HEK293 (cell line): ENCODE results near the gene FAM9A.

Experiments used
- CTCF ChIA-PET: fragments of 350-600 bp; formaldehyde crosslinking; extraction: SDS; loops from one replicate; lab custom pipeline; 2021; ENCODE audit warnings: antibody characterized with exemption; lab: Yijun Ruan, JAX
- POLR2A ChIA-PET: fragments of 300-600 bp; formaldehyde crosslinking; extraction: SDS; loops from one replicate; lab custom pipeline; 2020; ENCODE audit warnings: antibody characterized with exemption, inconsistent platforms; lab: Yijun Ruan, JAX
- H3K27ac ChIP-seq: fragments of 200-500 bp; sonication (Bioruptor generic); 2 replicates; pipeline ENCODE4 v1.5.1; 2014; ENCODE audit warnings: low read depth, low read length, control low read depth, inconsistent platforms; ENCODE audit errors: extremely low read depth
- H3K36me3 ChIP-seq, 2 experiments: fragments of 200-500 bp in 1 of 2; sonication (Bioruptor generic) in 1 of 2; 1 replicate in 1 of 2; 2 replicates in 1 of 2; pipeline ENCODE4 v1.5.1; 2014 to 2017; ENCODE audit warnings: inconsistent platforms in 2 of 2, low read length in 2 of 2; ENCODE audit not compliant: control insufficient read depth in 2 of 2, insufficient read depth in 1 of 2
- H3K4me1 ChIP-seq: fragments of 200-500 bp; sonication (Bioruptor generic); 2 replicates; pipeline ENCODE4 v1.5.1; 2014; ENCODE audit warnings: mild to moderate bottlenecking, low read length, inconsistent platforms; ENCODE audit not compliant: control insufficient read depth, insufficient read depth
- H3K4me3 ChIP-seq: 2 replicates; pipeline ENCODE4 v1.5.1; 2011; ENCODE audit warnings: low read depth, mild to moderate bottlenecking, control low read depth, low read length, moderate library complexity
- H3K9me3 ChIP-seq: fragments of 200-500 bp; sonication (Bioruptor generic); 2 replicates; pipeline ENCODE4 v1.5.1; 2014; ENCODE audit warnings: low read depth, low read length, inconsistent platforms; ENCODE audit not compliant: control insufficient read depth, insufficient read depth
- FEZF1 ChIP-seq: fragments of 450-650 bp; formaldehyde crosslinking; IDR thresholded peaks from 2 replicates; pipeline ENCODE4 v1.5.1; 2016; ENCODE audit warnings: missing biosample characterization, missing genetic modification characterization
- KLF1 ChIP-seq: fragments of 450-650 bp; formaldehyde crosslinking; IDR thresholded peaks from 2 replicates; pipeline ENCODE4 v1.5.1; 2016; ENCODE audit warnings: missing biosample characterization, missing genetic modification characterization
- MZF1 ChIP-seq: fragments of 450-650 bp; formaldehyde crosslinking; IDR thresholded peaks from 2 replicates; pipeline ENCODE4 v1.5.1; 2017; ENCODE audit warnings: missing biosample characterization, missing genetic modification characterization, borderline replicate concordance
- PRDM1 ChIP-seq: fragments of 450-650 bp; formaldehyde crosslinking; IDR thresholded peaks from 2 replicates; pipeline ENCODE4; 2016; ENCODE audit warnings: missing biosample characterization, missing genetic modification characterization
- RBAK ChIP-seq: fragments of 450-650 bp; formaldehyde crosslinking; IDR thresholded peaks from 2 replicates; pipeline ENCODE4 v1.5.1; 2016; ENCODE audit warnings: missing biosample characterization, missing genetic modification characterization
- SP7 ChIP-seq: fragments of 450-650 bp; formaldehyde crosslinking; IDR thresholded peaks from 2 replicates; pipeline ENCODE4 v1.5.1; 2016; ENCODE audit warnings: missing biosample characterization, missing genetic modification characterization
- ZBTB7A ChIP-seq: fragments of 450-650 bp; formaldehyde crosslinking; IDR thresholded peaks from 2 replicates; pipeline ENCODE4 v1.5.1; 2016; ENCODE audit warnings: low read depth, missing biosample characterization, missing genetic modification characterization
- ZFP3 ChIP-seq: fragments of 450-650 bp; formaldehyde crosslinking; IDR thresholded peaks from 2 replicates; pipeline ENCODE4 v1.5.1; 2016; ENCODE audit warnings: low read depth, missing biosample characterization, missing genetic modification characterization
- ZNF146 ChIP-seq: fragments of 450-650 bp; formaldehyde crosslinking; IDR thresholded peaks from 2 replicates; pipeline ENCODE4 v1.5.1; 2016; ENCODE audit warnings: missing biosample characterization, missing genetic modification characterization
- ZNF423 ChIP-seq: fragments of 450-650 bp; formaldehyde crosslinking; IDR thresholded peaks from 2 replicates; pipeline ENCODE4 v1.5.1; 2016; ENCODE audit warnings: missing biosample characterization, missing genetic modification characterization
- ZNF48 ChIP-seq: fragments of 450-650 bp; formaldehyde crosslinking; IDR thresholded peaks from 2 replicates; pipeline ENCODE4 v1.5.1; 2016; ENCODE audit warnings: missing biosample characterization, missing genetic modification characterization
- ZNF510 ChIP-seq: fragments of 450-650 bp; formaldehyde crosslinking; IDR thresholded peaks from 2 replicates; pipeline ENCODE4 v1.5.1; 2018; ENCODE audit warnings: mild to moderate bottlenecking, missing genetic modification characterization, missing biosample characterization; ENCODE audit not compliant: insufficient replicate concordance
- ZNF521 ChIP-seq: fragments of 450-650 bp; formaldehyde crosslinking; IDR thresholded peaks from 2 replicates; pipeline ENCODE4 v1.5.1; 2017; ENCODE audit warnings: missing biosample characterization, mild to moderate bottlenecking, missing genetic modification characterization
- ZNF544 ChIP-seq: fragments of 450-650 bp; formaldehyde crosslinking; IDR thresholded peaks from 2 replicates; pipeline ENCODE4 v1.5.0; 2017; ENCODE audit warnings: missing biosample characterization, missing genetic modification characterization
- ZNF596 ChIP-seq: fragments of 450-650 bp; IDR thresholded peaks from 2 replicates; pipeline ENCODE4 v1.5.0; 2018; ENCODE audit warnings: missing biosample characterization, mild to moderate bottlenecking, missing genetic modification characterization, moderate library complexity
- ZNF624 ChIP-seq: fragments of 450-650 bp; formaldehyde crosslinking; IDR thresholded peaks from 2 replicates; pipeline ENCODE4 v1.5.1; 2017; ENCODE audit warnings: missing biosample characterization, missing genetic modification characterization
- ZNF658 ChIP-seq: fragments of 450-650 bp; formaldehyde crosslinking; IDR thresholded peaks from 2 replicates; pipeline ENCODE4; 2016; ENCODE audit warnings: missing biosample characterization, missing genetic modification characterization
- ZNF660 ChIP-seq: fragments of 450-650 bp; IDR thresholded peaks from 2 replicates; pipeline ENCODE4 v1.5.1; 2018; ENCODE audit warnings: missing biosample characterization, mild to moderate bottlenecking, missing genetic modification characterization
- ZNF776 ChIP-seq: fragments of 450-650 bp; formaldehyde crosslinking; IDR thresholded peaks from 2 replicates; pipeline ENCODE4 v1.5.0; 2017; ENCODE audit warnings: missing biosample characterization, missing genetic modification characterization, borderline replicate concordance
- ZNF777 ChIP-seq: fragments of 450-650 bp; formaldehyde crosslinking; IDR thresholded peaks from 2 replicates; pipeline ENCODE4 v1.5.1; 2017; ENCODE audit warnings: missing biosample characterization, missing genetic modification characterization, borderline replicate concordance
- TF ChIP-seq, protein P1 (sequence below): fragments of 450-650 bp; formaldehyde crosslinking; IDR thresholded peaks from 2 replicates; pipeline ENCODE4 v1.5.1; 2016; ENCODE audit warnings: missing biosample characterization, missing genetic modification characterization
- TF ChIP-seq, protein P2 (sequence below): fragments of 450-650 bp; formaldehyde crosslinking; IDR thresholded peaks from 2 replicates; pipeline ENCODE4 v1.5.1; 2016; ENCODE audit warnings: missing biosample characterization, missing genetic modification characterization

The FAM9A gene

DNA sequence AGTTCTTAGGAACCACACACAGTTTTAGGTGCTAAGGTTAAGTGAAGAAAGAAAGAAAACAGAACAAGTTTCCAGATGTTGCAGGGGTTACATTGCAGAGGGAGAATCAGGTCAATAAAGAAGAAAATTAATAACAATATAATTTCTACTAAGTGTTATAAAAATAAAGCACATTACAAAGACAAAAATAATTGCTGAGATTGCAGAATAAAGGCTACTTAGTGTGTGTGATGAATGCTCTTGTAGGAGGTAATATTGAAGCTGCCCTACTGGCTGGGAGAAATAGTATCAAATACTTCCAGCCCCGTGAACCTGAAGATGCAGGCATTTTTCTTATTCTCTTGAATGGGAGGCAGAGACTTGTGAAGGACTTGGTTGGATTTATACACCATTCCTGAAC lies 33.2 kb upstream of the FAM9A start:
- CTCF ChIA-PET = interaction anchor here (0.6 to 0.7 kb wide), 2 partner anchors 95 to 502 kb away, joined by 3 read pairs; no protein-coding TSS in a partner anchor
- H3K4me3 ChIP-seq = no peak overlapping the region
- TF ChIP-seq ZNF48 (tag by site-specific recombination) (no peak), ZNF660 (tag by site-specific recombination) (no peak), RBAK (tag by site-specific recombination) (no peak), ZBTB7A (tag by site-specific recombination) (no peak), ZNF777 (no peak), ZNF544 (no peak), ZNF521 (tag by site-specific recombination) (no peak), ZNF146 (no peak), PRDM1 (tag by site-specific recombination) (no peak), MZF1 (no peak), KLF1 (tag by site-specific recombination) (no peak), ZNF624 (tag by site-specific recombination) (no peak), ZNF658 (tag by site-specific recombination) (no peak), SP7 (tag by site-specific recombination) (no peak), ZNF776 (tag by site-specific recombination) (no peak)
- TF ChIP-seq, protein P1, sequence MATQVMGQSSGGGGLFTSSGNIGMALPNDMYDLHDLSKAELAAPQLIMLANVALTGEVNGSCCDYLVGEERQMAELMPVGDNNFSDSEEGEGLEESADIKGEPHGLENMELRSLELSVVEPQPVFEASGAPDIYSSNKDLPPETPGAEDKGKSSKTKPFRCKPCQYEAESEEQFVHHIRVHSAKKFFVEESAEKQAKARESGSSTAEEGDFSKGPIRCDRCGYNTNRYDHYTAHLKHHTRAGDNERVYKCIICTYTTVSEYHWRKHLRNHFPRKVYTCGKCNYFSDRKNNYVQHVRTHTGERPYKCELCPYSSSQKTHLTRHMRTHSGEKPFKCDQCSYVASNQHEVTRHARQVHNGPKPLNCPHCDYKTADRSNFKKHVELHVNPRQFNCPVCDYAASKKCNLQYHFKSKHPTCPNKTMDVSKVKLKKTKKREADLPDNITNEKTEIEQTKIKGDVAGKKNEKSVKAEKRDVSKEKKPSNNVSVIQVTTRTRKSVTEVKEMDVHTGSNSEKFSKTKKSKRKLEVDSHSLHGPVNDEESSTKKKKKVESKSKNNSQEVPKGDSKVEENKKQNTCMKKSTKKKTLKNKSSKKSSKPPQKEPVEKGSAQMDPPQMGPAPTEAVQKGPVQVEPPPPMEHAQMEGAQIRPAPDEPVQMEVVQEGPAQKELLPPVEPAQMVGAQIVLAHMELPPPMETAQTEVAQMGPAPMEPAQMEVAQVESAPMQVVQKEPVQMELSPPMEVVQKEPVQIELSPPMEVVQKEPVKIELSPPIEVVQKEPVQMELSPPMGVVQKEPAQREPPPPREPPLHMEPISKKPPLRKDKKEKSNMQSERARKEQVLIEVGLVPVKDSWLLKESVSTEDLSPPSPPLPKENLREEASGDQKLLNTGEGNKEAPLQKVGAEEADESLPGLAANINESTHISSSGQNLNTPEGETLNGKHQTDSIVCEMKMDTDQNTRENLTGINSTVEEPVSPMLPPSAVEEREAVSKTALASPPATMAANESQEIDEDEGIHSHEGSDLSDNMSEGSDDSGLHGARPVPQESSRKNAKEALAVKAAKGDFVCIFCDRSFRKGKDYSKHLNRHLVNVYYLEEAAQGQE (tag by site-specific recombination) = no peak
- TF ChIP-seq, all 188 proteins: peak for 0
- Histone ChIP-seq H3K27ac (no peak overlapping the region), H3K4me1 (no peaks in the 10 kb centered on the region), H3K9me3 (no peaks in the 10 kb centered on the region), H3K36me3 (no peaks in the 10 kb centered on the region)
- POLR2A ChIA-PET = no interaction called here

DNA sequence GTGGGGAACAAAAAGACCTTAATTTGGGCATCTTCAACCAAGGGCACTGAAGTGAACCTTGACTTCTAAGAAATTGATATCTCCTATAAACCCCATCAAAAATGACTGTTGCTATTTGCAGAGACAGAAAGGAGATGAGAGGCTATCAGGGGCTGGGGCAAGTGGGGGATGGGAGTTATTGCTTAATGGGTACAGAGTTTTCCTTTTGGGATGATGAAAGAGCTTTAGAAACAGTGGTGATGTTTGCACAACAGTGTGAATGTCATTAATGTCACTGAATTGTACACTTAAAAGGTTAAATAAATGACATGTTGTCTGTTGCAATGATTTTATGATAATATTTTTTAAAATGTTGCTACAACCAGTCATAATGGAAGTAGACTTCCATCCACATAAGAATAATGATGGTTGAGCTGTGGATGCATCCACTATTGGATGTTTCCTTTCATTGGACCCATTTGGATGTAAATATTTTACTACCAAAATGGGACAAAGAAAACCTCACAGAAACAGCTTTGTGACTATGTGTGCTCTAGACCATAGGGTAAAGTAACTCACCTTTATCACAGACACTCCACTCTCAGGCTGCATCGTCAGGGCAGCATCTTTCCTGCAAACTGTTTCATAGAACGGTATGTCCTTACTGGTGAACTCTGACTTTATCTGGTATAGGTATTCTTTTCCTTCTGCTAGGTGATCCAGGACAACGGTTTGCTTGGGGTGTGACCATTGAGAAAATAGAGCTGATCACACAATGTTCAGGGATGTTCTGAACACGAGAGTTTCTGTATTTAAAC lies 31.6 kb upstream of the FAM9A start:
- POLR2A ChIA-PET = no interaction called here
- TF ChIP-seq ZNF596 (no peak), ZNF423 (no peak), FEZF1 (tag by site-specific recombination) (no peak), ZFP3 (tag by site-specific recombination) (no peak), ZNF510 (tag by site-specific recombination) (no peak)
- TF ChIP-seq, protein P2, sequence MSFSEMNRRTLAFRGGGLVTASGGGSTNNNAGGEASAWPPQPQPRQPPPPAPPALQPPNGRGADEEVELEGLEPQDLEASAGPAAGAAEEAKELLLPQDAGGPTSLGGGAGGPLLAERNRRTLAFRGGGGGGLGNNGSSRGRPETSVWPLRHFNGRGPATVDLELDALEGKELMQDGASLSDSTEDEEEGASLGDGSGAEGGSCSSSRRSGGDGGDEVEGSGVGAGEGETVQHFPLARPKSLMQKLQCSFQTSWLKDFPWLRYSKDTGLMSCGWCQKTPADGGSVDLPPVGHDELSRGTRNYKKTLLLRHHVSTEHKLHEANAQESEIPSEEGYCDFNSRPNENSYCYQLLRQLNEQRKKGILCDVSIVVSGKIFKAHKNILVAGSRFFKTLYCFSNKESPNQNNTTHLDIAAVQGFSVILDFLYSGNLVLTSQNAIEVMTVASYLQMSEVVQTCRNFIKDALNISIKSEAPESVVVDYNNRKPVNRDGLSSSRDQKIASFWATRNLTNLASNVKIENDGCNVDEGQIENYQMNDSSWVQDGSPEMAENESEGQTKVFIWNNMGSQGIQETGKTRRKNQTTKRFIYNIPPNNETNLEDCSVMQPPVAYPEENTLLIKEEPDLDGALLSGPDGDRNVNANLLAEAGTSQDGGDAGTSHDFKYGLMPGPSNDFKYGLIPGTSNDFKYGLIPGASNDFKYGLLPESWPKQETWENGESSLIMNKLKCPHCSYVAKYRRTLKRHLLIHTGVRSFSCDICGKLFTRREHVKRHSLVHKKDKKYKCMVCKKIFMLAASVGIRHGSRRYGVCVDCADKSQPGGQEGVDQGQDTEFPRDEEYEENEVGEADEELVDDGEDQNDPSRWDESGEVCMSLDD (tag by site-specific recombination) = no peak
- TF ChIP-seq, all 188 proteins: peak for 0
- CTCF ChIA-PET = interaction anchor here (0.6 to 1.2 kb wide), 2 partner anchors 11 to 51 kb away, joined by 3 to 5 read pairs; no protein-coding TSS in a partner anchor
- Histone ChIP-seq H3K4me1 (no peaks in the 10 kb centered on the region), H3K27ac (no peak overlapping the region), H3K9me3 (no peaks in the 10 kb centered on the region), H3K36me3 (no peaks in the 10 kb centered on the region), H3K4me3 (no peak overlapping the region)
